Measurements from ENCODE around the gene TNIK. TPM values are rescaled to one million over a fixed set of nuclear protein-coding genes. Genes with fewer than 3 reads are reported as not detected.

Gene TNIK
- total and polyA plus RNA-seq, 2 experiments from 2014 or later, result 7.4 to 13.8 TPM

- H2AFZ ChIP-seq, result no peak overlapping the region
- DNase-seq (ENCODE audit: low spot score), result no peak
- H3K4me1 ChIP-seq (ENCODE audit: insufficient read depth), result no peaks in the 10 kb centered on the region
- no peaks in the 10 kb centered on the region for H3K79me2 ChIP-seq
- H3K9me2 ChIP-seq (replicated peaks; ENCODE audit: insufficient read depth), result no peaks in the 10 kb centered on the region
- H3K36me3 ChIP-seq (replicated peaks; ENCODE audit: insufficient read depth, low read depth), result no peaks in the 10 kb centered on the region
- WGBS (ENCODE audit: low lambda C conversion rate, missing lambda C conversion rate), result 42% methylated on average over 1 of the region's 1 CpG
- H3K27ac ChIP-seq, result no peak overlapping the region
- H3K4me2 ChIP-seq, result no peak overlapping the region
- H3K27me3 ChIP-seq, result no peaks in the 10 kb centered on the region
- no peak for TF ChIP-seq EZH2 (IDR thresholded peaks at IDR 0.05; ENCODE audit: borderline replicate concordance)
- TF ChIP-seq, protein P1, sequence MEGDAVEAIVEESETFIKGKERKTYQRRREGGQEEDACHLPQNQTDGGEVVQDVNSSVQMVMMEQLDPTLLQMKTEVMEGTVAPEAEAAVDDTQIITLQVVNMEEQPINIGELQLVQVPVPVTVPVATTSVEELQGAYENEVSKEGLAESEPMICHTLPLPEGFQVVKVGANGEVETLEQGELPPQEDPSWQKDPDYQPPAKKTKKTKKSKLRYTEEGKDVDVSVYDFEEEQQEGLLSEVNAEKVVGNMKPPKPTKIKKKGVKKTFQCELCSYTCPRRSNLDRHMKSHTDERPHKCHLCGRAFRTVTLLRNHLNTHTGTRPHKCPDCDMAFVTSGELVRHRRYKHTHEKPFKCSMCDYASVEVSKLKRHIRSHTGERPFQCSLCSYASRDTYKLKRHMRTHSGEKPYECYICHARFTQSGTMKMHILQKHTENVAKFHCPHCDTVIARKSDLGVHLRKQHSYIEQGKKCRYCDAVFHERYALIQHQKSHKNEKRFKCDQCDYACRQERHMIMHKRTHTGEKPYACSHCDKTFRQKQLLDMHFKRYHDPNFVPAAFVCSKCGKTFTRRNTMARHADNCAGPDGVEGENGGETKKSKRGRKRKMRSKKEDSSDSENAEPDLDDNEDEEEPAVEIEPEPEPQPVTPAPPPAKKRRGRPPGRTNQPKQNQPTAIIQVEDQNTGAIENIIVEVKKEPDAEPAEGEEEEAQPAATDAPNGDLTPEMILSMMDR (IDR thresholded peaks at IDR 0.05; ENCODE audit: poor library complexity), result no peak
- no peak for TF ChIP-seq EZH2phosphoT487 (IDR thresholded peaks at IDR 0.05; ENCODE audit: low read depth, severe bottlenecking, unreplicated experiment)
- no peak overlapping the region for H3K4me3 ChIP-seq
- no peaks in the 10 kb centered on the region for H4K20me1 ChIP-seq (ENCODE audit: insufficient read depth, poor library complexity, severe bottlenecking)
- no peaks in the 10 kb centered on the region for H3K9me3 ChIP-seq (ENCODE audit: low read depth)
Observed at GRCh38 chr3:171498921-171499320, 38.7 kb upstream of the TNIK start.

- 88% methylated on average over 1 of the region's 1 CpG for WGBS (ENCODE audit: low lambda C conversion rate, missing lambda C conversion rate)
Observed at GRCh38 chr3:171497468-171497867, 37.3 kb upstream of the TNIK start.

GRCh38 chr3:171495413-171495812, 35.2 kb upstream of the TNIK start:
- Histone ChIP-seq H3K4me2 (no peak overlapping the region), H2AFZ (no peak overlapping the region), H3K79me2 (no peaks in the 10 kb centered on the region), H3K27ac (no peak overlapping the region), H3K36me3 (replicated peaks; ENCODE audit: insufficient read depth, low read depth) (no peaks in the 10 kb centered on the region), H3K4me1 (ENCODE audit: insufficient read depth) (no peaks in the 10 kb centered on the region), H3K9me3 (ENCODE audit: low read depth) (no peaks in the 10 kb centered on the region), H3K4me3 (no peak overlapping the region), H4K20me1 (ENCODE audit: insufficient read depth, poor library complexity, severe bottlenecking) (no peaks in the 10 kb centered on the region), H3K27me3 (no peaks in the 10 kb centered on the region), H3K9me2 (replicated peaks; ENCODE audit: insufficient read depth) (no peaks in the 10 kb centered on the region)
- TF ChIP-seq, protein P1 (IDR thresholded peaks at IDR 0.05; ENCODE audit: poor library complexity), result no peak
- TF ChIP-seq EZH2phosphoT487 (IDR thresholded peaks at IDR 0.05; ENCODE audit: low read depth, severe bottlenecking, unreplicated experiment) (no peak), EZH2 (IDR thresholded peaks at IDR 0.05; ENCODE audit: borderline replicate concordance) (no peak)
- no peak for DNase-seq (ENCODE audit: low spot score)

More at GRCh38 chr3:171497468-171497867, 37.3 kb upstream of the TNIK start:
- no peaks in the 10 kb centered on the region for H4K20me1 ChIP-seq (ENCODE audit: insufficient read depth, poor library complexity, severe bottlenecking)
- no peak overlapping the region for H2AFZ ChIP-seq
- no peak overlapping the region for H3K4me2 ChIP-seq
- no peak for DNase-seq (ENCODE audit: low spot score)
- H3K9me3 ChIP-seq (ENCODE audit: low read depth), result no peaks in the 10 kb centered on the region
- no peaks in the 10 kb centered on the region for H3K27me3 ChIP-seq
- no peak overlapping the region for H3K4me3 ChIP-seq
- H3K79me2 ChIP-seq, result no peaks in the 10 kb centered on the region
- no peaks in the 10 kb centered on the region for H3K36me3 ChIP-seq (replicated peaks; ENCODE audit: insufficient read depth, low read depth)
- no peaks in the 10 kb centered on the region for H3K4me1 ChIP-seq (ENCODE audit: insufficient read depth)
- H3K9me2 ChIP-seq (replicated peaks; ENCODE audit: insufficient read depth), result no peaks in the 10 kb centered on the region
- no peak for TF ChIP-seq EZH2phosphoT487 (IDR thresholded peaks at IDR 0.05; ENCODE audit: low read depth, severe bottlenecking, unreplicated experiment)
- TF ChIP-seq, protein P1 (IDR thresholded peaks at IDR 0.05; ENCODE audit: poor library complexity), result no peak
- TF ChIP-seq EZH2 (IDR thresholded peaks at IDR 0.05; ENCODE audit: borderline replicate concordance), result no peak
- H3K27ac ChIP-seq, result no peak overlapping the region

All from hepatocyte (in vitro differentiated cells).